Fibroblast of upper back skin (primary cell): ENCODE measurements around the gene ITPRID1.
"Not testable (repeated sequence)": the region's sequence is repeated elsewhere in the genome, so short reads cannot be mapped to it uniquely, and the experiment has no call there.

ENCODE experiments used
- DNase-seq: peaks from one replicate; pipeline ENCODE4 v3.0.0-alpha.2; 2013

The ITPRID1 gene

GRCh38 chr7:31517513-31517912 lies 3.6 kb downstream of the ITPRID1 start:
- DNase-seq: no peak

GRCh38 chr7:31518766-31519165 lies 4.9 kb downstream of the ITPRID1 start:
- no peak for DNase-seq

- DNase-seq: no peak
Measured at GRCh38 chr7:31521336-31522010, 7.6 kb downstream of the ITPRID1 start.

- DNase-seq: no peak
Measured at GRCh38 chr7:31526864-31527263, 13.0 kb downstream of the ITPRID1 start.

GRCh38 chr7:31529103-31529502 lies 15.2 kb downstream of the ITPRID1 start:
- no peak for DNase-seq

GRCh38 chr7:31540651-31541185 lies 26.8 kb downstream of the ITPRID1 start:
- DNase-seq: not testable (repeated sequence)

GRCh38 chr7:31545549-31545948 lies 31.7 kb downstream of the ITPRID1 start:
- no peak for DNase-seq

GRCh38 chr7:31549611-31550010 lies 35.7 kb downstream of the ITPRID1 start:
- DNase-seq: no peak

GRCh38 chr7:31550432-31550831 lies 36.5 kb downstream of the ITPRID1 start:
- DNase-seq: no peak

- no peak for DNase-seq
Measured at GRCh38 chr7:31553661-31554081, 39.8 kb downstream of the ITPRID1 start.

- no peak for DNase-seq
Measured at GRCh38 chr7:31562002-31562401, 48.1 kb downstream of the ITPRID1 start.

- DNase-seq: no peak
Measured at GRCh38 chr7:31563522-31563921, 49.6 kb downstream of the ITPRID1 start.

- no peak for DNase-seq
Measured at GRCh38 chr7:31563951-31564350, 50.1 kb downstream of the ITPRID1 start.

- no peak for DNase-seq
Measured at GRCh38 chr7:31564661-31565060, 50.8 kb downstream of the ITPRID1 start.

- DNase-seq: no peak
Measured at GRCh38 chr7:31569528-31569927, 55.6 kb downstream of the ITPRID1 start.

GRCh38 chr7:31583526-31583925 lies 69.6 kb downstream of the ITPRID1 start:
- no peak for DNase-seq

GRCh38 chr7:31583942-31584341 lies 70.1 kb downstream of the ITPRID1 start:
- no peak for DNase-seq

- DNase-seq: no peak
Measured at GRCh38 chr7:31595390-31595789, 81.5 kb downstream of the ITPRID1 start.

- DNase-seq: no peak
Measured at GRCh38 chr7:31602041-31602625, 88.2 kb downstream of the ITPRID1 start.

- DNase-seq: no peak
Measured at GRCh38 chr7:31603046-31603445, 89.2 kb downstream of the ITPRID1 start.

- DNase-seq: no peak
Measured at GRCh38 chr7:31613604-31614003, 99.7 kb downstream of the ITPRID1 start.

GRCh38 chr7:31633467-31633866 lies 119.6 kb downstream of the ITPRID1 start:
- DNase-seq: no peak

GRCh38 chr7:31633894-31634494 lies 120.1 kb downstream of the ITPRID1 start:
- peak; percentile 41 for DNase-seq

GRCh38 chr7:31640381-31640780 lies 126.5 kb downstream of the ITPRID1 start:
- no peak for DNase-seq
